ENCODE measurements around the gene FAM222A.

- TF ChIP-seq EGR1 (IDR thresholded peaks at IDR 0.05; ENCODE audit: borderline replicate concordance, low read depth, low read length): no peak
- TF ChIP-seq, protein P1, sequence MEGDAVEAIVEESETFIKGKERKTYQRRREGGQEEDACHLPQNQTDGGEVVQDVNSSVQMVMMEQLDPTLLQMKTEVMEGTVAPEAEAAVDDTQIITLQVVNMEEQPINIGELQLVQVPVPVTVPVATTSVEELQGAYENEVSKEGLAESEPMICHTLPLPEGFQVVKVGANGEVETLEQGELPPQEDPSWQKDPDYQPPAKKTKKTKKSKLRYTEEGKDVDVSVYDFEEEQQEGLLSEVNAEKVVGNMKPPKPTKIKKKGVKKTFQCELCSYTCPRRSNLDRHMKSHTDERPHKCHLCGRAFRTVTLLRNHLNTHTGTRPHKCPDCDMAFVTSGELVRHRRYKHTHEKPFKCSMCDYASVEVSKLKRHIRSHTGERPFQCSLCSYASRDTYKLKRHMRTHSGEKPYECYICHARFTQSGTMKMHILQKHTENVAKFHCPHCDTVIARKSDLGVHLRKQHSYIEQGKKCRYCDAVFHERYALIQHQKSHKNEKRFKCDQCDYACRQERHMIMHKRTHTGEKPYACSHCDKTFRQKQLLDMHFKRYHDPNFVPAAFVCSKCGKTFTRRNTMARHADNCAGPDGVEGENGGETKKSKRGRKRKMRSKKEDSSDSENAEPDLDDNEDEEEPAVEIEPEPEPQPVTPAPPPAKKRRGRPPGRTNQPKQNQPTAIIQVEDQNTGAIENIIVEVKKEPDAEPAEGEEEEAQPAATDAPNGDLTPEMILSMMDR (IDR thresholded peaks at IDR 0.05; ENCODE audit: control extremely low read depth in 1 of 3, insufficient read depth in 1 of 3, low read depth in 1 of 3, low read length in 3 of 3): no peak
- no peak for TF ChIP-seq KDM1A (IDR thresholded peaks at IDR 0.05; ENCODE audit: borderline replicate concordance, low read length)
- TF ChIP-seq CEBPB (IDR thresholded peaks at IDR 0.05; ENCODE audit: low read depth, low read length): no peak
- TF ChIP-seq EZH2 (IDR thresholded peaks at IDR 0.05; ENCODE audit: low read depth, low read length, severe bottlenecking): no peak
These were observed 24.2 kb upstream of the FAM222A start for GRCh38 chr12:109689426-109689825.
